ENCODE measurements around the gene ANGPTL4. TPM values are rescaled to one million over a fixed set of nuclear protein-coding genes. Genes with fewer than 3 reads are reported as not detected.

Gene ANGPTL4
- total and polyA plus RNA-seq, 9 of the 15 experiments (the other 6 are each of a cell fraction or from before 2014, with no cell fraction given), result 0.05 to 0.77 (median 0.22) TPM; not detected in 4

DNA sequence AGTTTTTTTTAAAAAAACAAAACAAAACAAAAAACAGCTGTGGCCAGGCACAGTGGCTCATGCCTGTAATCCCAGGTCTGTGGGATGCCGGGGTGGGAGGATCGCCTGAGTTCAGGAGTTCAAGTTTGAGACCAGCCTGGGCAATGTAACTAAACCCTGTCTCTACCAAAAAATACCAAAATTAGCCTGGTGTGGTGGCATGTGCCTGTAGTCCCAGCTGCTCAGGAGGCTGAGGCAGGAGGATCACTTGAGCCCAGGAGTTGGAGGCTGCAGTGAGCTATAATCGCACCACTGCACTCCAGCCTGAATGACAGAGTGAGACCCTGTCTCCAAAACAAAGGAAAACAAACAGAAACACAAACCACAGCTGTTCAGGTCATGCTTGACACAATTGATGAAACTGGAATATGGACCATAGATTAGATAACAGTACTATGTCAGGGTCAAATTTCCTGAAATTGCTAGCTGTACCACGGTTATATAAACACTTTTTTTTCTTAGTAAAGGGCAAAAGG is 6.9 kb upstream of the ANGPTL4 start:
- POLR2A ChIA-PET, result interaction anchor here (0.7 to 1.4 kb wide), 2 partner anchors 34 to 36 kb away, joined by 3 to 7 read pairs; partner anchors contain the start of genes NDUFA7 and RPS28
- DNase-seq (ENCODE audit: extremely low read depth in 1 of 4, low spot score in 3 of 4), result no peak
- TF ChIP-seq CBFA2T3 (IDR thresholded peaks at IDR 0.05) (peak; percentile 14; the same call in 1 of the 2 replicates), NCOA4 (IDR thresholded peaks at IDR 0.05; ENCODE audit: partially characterized antibody) (no peak), TFAP4 (CRISPR knock-in tag; IDR thresholded peaks at IDR 0.05; ENCODE audit: borderline replicate concordance) (peak; percentile 28; the same call in 1 of the 2 replicates), GATAD2A (IDR thresholded peaks at IDR 0.05) (no peak), PML (IDR thresholded peaks at IDR 0.05; ENCODE audit: low read length) (no peak), MEIS2 (IDR thresholded peaks at IDR 0.05; ENCODE audit: partially characterized antibody) (peak; percentile 3), SREBF1 (IDR thresholded peaks at IDR 0.05; ENCODE audit: borderline replicate concordance, low read depth, low read length) (no peak), HCFC1 (IDR thresholded peaks at IDR 0.05; ENCODE audit: low read depth, low read length) (no peak), NCOA2 (IDR thresholded peaks at IDR 0.05; ENCODE audit: partially characterized antibody in 2 of 2) (no peak), CBX3 (IDR thresholded peaks at IDR 0.05; ENCODE audit: borderline replicate concordance in 1 of 2, low read length in 2 of 2) (no peak)
- no peak overlapping the region for H3K4me2 ChIP-seq (ENCODE audit: insufficient read depth, low read length)
- no peak for ATAC-seq
- no peaks in the 10 kb centered on the region for H4K20me1 ChIP-seq (replicated peaks; ENCODE audit: control insufficient read depth, insufficient read depth, low read length)
- no peaks in the 10 kb centered on the region for H3K36me3 ChIP-seq (ENCODE audit: control insufficient read depth, insufficient read depth, low read length)
- H3K9ac ChIP-seq (ENCODE audit: insufficient read depth in 1 of 2, low read depth in 2 of 2, low read length in 2 of 2), result no peak overlapping the region
- no peak overlapping the region for H3K27ac ChIP-seq (ENCODE audit: extremely low read depth, low read depth, low read length)
- CTCF ChIA-PET (ENCODE audit: low intra/inter-chr PET ratio), result interaction anchor here (0.6 kb wide), 1 partner anchor 91 kb away, joined by 3 read pairs; no protein-coding TSS in a partner anchor
- no peaks in the 10 kb centered on the region for H3K9me1 ChIP-seq (ENCODE audit: control insufficient read depth, insufficient read depth, low read length)
- no peaks in the 10 kb centered on the region for H3K9me3 ChIP-seq (replicated peaks; ENCODE audit: control insufficient read depth, insufficient read depth, low read depth, low read length)
- FAIRE-seq, result no peak
- intact Hi-C loops (cut with micrococcal nuclease) (no loop called here), in situ Hi-C loops (cut with MboI) (loop anchor here (5.0 kb wide), 1 partner anchor 40 kb away; no protein-coding TSS in a partner anchor)
- BruUV-seq (replicated peaks), result no TSS peak
- 57% methylated on average over 4 of the region's 4 CpGs for WGBS (ENCODE audit: insufficient coverage, low coverage, missing lambda C conversion rate)
- no peak overlapping the region for H3K4me3 ChIP-seq
- H3K27me3 ChIP-seq (ENCODE audit: control insufficient read depth in 2 of 2, insufficient read depth in 2 of 2, low read length in 2 of 2), result peaks cover 0 to 3% of the 10 kb centered on the region in 2 experiments; a peak in 1 of 5 replicates
- no peaks in the 10 kb centered on the region for H3K79me2 ChIP-seq (ENCODE audit: control insufficient read depth, insufficient read depth, low read length)
- H3K4me1 ChIP-seq (replicated peaks in 1 of 2; ENCODE audit: control insufficient read depth in 2 of 2, insufficient read depth in 2 of 2, low read length in 2 of 2), result peaks cover 9 to 18% of the 10 kb centered on the region in 2 experiments; a peak in 4 of 5 replicates
- no peak overlapping the region for H2AFZ ChIP-seq (ENCODE audit: low read depth, low read length)
